Astrocyte of the cerebellum (primary cell): ENCODE data around the gene CDCP1.
"Not testable (repeated sequence)": the region's sequence is repeated elsewhere in the genome, so short reads cannot be mapped to it uniquely, and the experiment has no call there.

ENCODE experiments used
- DNase-seq: peaks from one replicate; pipeline ENCODE4 v3.0.0-alpha.2; 2011; ENCODE audit warnings: low read depth
- H3K4me3 ChIP-seq: 2 replicates; pipeline ENCODE4 v1.5.1; 2011; ENCODE audit warnings: mild to moderate bottlenecking, low read depth, low read length, moderate library complexity
- in situ Hi-C: cut with HindIII; loops from 2 replicates; pipeline ENCODE4 v1.10.0; 2017; ENCODE audit warnings: low sequenced_read_pairs
- TF ChIP-seq, protein P1 (sequence below): IDR thresholded peaks from 2 replicates; pipeline ENCODE4 v1.5.1; 2012; ENCODE audit warnings: low read length, low read depth, moderate library complexity, mild to moderate bottlenecking; ENCODE audit errors: missing control alignments

Gene CDCP1

GRCh38 chr3:45055032-45055410, 91.2 kb downstream of the CDCP1 start:
- TF ChIP-seq, protein P1, sequence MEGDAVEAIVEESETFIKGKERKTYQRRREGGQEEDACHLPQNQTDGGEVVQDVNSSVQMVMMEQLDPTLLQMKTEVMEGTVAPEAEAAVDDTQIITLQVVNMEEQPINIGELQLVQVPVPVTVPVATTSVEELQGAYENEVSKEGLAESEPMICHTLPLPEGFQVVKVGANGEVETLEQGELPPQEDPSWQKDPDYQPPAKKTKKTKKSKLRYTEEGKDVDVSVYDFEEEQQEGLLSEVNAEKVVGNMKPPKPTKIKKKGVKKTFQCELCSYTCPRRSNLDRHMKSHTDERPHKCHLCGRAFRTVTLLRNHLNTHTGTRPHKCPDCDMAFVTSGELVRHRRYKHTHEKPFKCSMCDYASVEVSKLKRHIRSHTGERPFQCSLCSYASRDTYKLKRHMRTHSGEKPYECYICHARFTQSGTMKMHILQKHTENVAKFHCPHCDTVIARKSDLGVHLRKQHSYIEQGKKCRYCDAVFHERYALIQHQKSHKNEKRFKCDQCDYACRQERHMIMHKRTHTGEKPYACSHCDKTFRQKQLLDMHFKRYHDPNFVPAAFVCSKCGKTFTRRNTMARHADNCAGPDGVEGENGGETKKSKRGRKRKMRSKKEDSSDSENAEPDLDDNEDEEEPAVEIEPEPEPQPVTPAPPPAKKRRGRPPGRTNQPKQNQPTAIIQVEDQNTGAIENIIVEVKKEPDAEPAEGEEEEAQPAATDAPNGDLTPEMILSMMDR, result no peak
- in situ Hi-C loops, result no loop called here
- peak; percentile 60 for DNase-seq
- no peak overlapping the region for H3K4me3 ChIP-seq

DNA sequence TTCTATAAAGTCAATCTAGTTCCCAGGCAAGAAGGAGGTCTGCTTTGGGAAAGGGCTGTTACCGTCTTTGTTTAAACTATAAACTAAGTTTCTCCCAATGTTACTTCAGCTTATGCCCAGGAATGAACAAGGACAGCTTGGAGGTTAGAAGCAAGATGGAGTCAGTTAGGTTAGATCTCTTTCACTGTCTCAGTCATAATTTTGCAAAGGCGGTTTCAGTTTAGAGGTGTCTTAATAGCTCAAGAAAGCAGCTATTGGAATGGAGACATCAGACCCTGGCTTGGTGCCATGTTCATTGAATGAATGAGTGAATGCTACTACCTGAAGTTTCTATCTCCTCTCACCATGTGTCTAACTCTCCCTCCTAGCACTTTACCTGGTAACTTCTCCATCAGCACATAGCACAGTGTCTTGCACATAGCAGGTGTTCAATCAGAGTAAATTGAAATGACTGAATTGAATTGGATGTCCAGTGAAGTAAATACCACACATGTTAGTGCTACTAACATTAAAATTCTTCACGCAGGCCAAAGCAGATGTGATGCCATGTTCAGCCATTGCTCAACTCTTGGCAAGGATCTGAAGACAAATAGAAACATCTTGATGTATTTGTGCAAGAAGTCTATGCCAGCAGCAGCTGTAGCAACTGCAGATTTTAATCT, 91.9 kb downstream of the CDCP1 start:
- no peak overlapping the region for H3K4me3 ChIP-seq
- TF ChIP-seq, protein P1, result no peak
- DNase-seq, result peak; percentile 47
- in situ Hi-C loops, result no loop called here

DNA sequence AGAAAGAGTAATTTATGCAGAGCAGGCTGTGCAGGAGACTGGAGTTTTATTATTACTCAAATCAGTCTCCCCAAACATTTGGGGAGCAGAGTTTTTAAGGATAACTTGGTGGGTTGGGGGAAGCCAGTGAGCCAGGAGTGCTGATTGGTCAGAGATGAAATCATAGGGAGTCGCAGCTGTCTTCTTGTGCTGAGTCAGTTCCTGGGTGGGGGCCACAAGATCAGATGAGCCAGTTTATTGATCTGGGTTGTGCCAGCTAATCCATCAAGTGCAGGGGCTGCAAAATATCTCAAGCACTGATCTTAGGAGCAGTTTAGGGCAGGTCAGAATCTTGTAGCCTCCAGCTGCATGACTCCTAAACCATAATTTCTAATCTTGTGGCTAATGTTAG, 92.4 kb downstream of the CDCP1 start:
- DNase-seq, H3K4me3 ChIP-seq, in situ Hi-C loops: not testable (repeated sequence)

DNA sequence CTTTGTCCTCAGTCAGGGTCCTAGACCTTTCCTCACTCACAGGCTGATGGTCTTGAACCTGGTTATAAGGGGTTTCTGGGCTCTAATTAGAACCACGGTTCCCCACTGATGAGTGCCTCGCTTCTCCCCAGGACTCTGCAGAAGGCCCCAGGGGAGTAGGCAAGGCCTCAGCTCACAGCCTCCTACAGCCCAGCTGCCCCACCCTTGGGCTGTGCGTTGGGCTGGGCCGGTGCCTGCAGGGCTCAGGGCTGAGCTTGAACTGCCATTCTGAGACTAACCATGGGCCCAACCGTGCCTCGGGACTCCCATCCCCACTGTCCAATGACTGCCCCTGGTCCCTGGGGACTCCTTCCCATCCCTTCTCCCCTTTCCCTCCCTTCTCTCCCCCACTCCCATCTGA, 94.5 kb downstream of the CDCP1 start:
- DNase-seq, result no peak
- in situ Hi-C loops, result no loop called here
- H3K4me3 ChIP-seq, result no peak overlapping the region
- TF ChIP-seq, protein P1, result no peak

- TF ChIP-seq, protein P1, result no peak
- no peak for DNase-seq
- H3K4me3 ChIP-seq, result no peak overlapping the region
- in situ Hi-C loops, result loop anchor here (25.0 kb wide), 2 partner anchors 162 to 612 kb away; no protein-coding TSS in a partner anchor
Observed at GRCh38 chr3:45049807-45050206, 96.4 kb downstream of the CDCP1 start.

DNA sequence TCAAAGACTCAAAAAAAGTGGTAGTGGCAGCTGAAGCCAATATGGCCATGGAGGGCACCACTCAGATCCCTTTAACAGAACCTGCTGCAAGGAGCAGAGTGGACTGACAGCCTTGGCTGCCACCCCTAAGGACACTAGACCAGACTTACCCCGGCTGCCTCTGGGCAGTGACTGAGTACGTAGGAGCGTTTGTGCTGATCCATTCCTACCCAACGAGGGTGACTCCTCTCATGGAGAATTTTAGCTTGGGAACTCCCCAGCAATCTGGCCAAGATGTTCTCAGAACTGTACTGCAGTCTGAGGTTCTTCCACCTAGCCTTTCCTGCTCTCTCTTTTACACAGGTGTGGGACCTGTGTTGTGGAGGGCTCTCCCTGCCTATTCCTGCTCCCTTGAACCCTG, 97.9 kb downstream of the CDCP1 start:
- in situ Hi-C loops, result loop anchor here (25.0 kb wide), 2 partner anchors 164 to 614 kb away; no protein-coding TSS in a partner anchor
- H3K4me3 ChIP-seq, result no peak overlapping the region
- no peak for DNase-seq
- TF ChIP-seq, protein P1, result no peak

- peak; percentile 76 for DNase-seq
- TF ChIP-seq, protein P1, result peak; percentile 43
- in situ Hi-C loops, result loop anchor here (5.0 to 25.0 kb wide), 3 partner anchors 168 to 618 kb away; no protein-coding TSS in a partner anchor
- no peak overlapping the region for H3K4me3 ChIP-seq
Observed at GRCh38 chr3:45043728-45044299, 102.4 kb downstream of the CDCP1 start.
